ENCODE results near the gene SLC66A1.
"Not testable (repeated sequence)": the region's sequence is repeated elsewhere in the genome, so short reads cannot be mapped to it uniquely, and the experiment has no call there.

Gene SLC66A1

DNA sequence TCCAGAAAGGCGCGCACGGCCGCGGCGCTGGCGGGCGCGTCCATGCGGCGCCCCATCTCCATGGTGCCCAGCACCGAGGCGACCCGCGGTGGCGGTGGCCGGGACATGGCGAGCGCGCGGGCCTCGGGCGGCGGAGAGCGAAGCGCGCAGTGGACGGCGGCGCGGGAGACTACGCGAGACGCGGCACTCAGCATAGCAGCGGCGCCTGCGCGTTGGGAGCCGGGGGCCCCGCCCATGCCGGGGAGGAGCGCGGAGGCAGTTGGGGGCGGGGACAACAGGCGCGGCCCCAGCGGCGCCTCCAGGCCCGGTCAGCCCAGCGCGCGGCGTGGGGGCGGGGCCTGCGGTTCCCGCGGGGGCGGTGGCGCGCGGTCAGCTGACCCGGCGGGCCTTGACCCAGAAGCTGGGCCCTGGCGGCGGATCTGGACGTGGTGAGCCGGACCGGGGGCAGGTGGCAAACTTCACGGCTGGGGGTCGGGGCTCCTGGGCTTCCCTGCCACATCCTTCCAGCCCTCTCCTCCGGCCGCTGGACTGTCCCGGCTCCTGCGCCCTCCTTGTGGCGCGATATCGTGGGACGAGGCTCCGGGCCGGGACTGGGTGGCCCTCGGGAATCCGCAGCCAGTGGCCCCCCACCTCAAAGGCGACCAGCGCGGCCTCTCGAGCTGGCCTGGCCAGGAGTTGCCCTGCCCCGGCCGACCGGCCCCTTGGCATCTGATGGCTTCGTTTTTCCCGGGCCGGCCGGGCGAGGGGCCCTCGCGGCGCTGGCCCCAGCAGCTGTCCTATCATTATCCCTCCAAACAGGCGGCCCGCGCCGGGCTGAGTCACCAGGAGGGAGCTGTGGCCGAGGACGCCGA, at the start of gene SLC66A1, which contains the start of gene AKR7A2:
Gene SLC66A1 (plus strand): TSS at position 396 of the 851 bp plus-strand sequence. CDS start 5,352 bp downstream, outside the sequence.
Gene AKR7A2 (minus strand): TSS at position 214 of the 851 bp plus-strand sequence. CDS start 20 bp downstream, at position 194.
- DNase-seq, result peak in 50 of 51 donors; percentile 62 to 98 (median 89)

DNA sequence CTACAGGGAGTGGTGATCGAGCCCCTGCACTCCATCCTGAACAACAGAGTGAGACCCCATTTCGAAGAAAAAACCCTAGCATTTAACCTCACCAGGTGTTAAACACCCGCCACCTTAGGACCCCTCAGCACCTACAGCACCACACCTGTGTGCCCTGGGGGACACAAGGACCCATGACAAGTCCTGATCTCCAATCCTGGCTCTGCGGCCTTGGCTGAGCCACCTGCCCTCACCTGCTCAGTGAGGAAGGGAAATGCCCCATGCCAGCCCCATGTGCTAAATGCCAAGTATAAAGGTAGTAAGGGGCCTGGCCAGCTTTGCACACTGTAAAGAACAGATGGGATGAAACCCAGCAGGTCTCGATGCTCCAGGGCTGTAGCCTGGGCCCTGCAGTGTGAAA, 49.4 kb upstream of the SLC66A1 start:
- no peak for DNase-seq

GRCh38 chr1:19268445-19268844, 43.7 kb upstream of the SLC66A1 start:
- no peak for DNase-seq

GRCh38 chr1:19269427-19270342, 42.4 kb upstream of the SLC66A1 start:
- not testable (repeated sequence) for DNase-seq

DNA sequence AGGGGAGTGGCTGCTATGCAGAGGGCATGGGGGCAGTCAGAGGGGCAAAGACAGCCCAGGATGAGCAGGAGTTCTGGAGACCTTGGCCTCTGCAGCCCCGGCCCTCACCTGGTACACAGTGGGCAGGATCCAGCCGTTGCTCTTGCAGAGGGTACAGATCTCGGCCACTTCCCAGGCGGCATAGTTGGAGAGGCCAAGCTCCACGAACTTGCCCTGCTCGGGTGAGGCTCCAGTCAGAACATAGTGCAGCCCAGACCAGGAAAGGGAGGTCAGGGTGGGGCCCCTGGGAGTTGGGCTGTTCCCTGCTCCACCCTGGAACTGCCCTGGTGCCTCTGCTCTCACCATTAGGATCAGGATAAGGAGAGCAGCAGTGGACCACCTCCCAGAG, 41.8 kb upstream of the SLC66A1 start:
- DNase-seq, result not testable (repeated sequence)

DNA sequence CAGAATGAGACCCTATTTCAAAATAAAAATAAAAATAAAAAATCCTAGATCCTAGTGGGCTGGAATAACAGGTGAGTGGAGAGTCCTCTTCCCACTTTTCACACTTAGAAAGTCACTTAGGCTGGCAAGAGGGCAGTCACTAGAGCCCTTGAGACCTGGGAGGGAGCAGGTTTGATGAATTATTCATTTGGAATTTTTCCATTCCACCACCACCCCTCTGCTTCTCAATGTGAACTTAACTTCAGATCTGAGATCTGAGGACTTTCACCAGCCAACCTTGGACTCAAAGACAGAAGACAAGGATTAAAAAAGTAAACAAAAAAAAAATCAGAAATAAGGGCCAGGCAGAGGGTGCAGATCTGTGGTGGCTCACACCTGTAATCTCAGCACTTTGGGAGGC, 40.1 kb upstream of the SLC66A1 start:
- DNase-seq, result no peak

GRCh38 chr1:19273106-19273843, 38.9 kb upstream of the SLC66A1 start:
- no peak for DNase-seq

- not testable (repeated sequence) for DNase-seq
Observed at GRCh38 chr1:19273844-19274531, 38.1 kb upstream of the SLC66A1 start.

DNA sequence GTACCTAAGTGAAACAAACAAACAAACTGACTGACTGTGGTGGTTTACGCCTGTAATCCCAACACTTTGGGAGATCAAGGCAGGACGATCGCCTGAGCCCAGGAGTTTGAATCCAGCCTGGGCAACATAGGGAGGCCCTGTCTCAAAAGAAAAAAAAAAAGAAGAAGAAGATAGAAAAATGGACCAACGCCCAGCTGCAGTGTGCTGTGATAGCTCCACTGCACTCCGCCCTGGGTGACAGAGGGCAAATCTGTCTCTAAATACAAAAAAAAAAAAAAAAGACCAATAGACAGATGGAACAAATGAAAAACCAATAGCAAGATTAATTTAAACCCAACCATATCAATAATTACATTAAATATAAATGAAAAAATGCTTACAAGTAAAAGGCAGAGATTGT, 37.5 kb upstream of the SLC66A1 start:
- no peak for DNase-seq

DNA sequence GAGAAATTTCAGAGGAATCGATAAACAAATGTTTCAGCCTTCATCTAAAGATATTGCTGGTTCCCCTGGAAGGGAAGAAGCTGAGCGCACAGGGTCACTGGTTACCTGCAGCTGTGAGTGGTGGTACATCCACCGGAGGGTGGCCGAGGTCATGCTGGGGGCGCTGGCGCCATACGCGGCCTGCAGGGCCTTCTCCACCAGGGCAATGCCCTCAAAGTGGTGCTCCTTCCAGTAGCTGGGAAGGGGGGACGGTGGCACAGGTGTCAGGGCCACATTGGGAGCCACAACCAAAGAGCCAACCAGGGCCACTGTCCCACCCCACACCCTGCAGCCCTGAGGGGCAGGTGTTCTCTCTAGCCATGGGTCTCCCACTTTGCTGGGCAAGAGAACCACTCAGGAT, 28.2 kb upstream of the SLC66A1 start:
- no peak for DNase-seq

GRCh38 chr1:19284881-19285280, 27.2 kb upstream of the SLC66A1 start:
- DNase-seq, result no peak

DNA sequence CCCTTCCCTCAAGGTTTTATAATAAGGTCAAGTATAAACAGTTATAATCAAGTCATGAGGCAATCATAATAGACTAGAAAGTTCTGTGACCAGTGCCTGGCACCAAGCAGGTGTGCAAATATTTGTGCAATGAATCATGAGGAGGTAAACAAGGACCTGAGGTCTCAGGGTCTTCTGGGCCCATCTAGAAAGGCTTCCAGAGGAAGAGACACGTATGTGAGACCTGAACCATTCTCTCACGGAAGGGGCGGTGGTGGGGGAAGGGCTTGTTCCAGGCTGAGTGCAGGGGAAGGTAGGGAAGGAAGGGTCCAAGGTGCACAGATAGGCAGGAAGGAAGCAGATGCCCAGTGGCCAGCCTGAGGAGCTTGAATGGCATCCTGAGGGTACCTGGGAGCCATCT, 26.8 kb upstream of the SLC66A1 start:
- DNase-seq, result not testable (repeated sequence)

DNA sequence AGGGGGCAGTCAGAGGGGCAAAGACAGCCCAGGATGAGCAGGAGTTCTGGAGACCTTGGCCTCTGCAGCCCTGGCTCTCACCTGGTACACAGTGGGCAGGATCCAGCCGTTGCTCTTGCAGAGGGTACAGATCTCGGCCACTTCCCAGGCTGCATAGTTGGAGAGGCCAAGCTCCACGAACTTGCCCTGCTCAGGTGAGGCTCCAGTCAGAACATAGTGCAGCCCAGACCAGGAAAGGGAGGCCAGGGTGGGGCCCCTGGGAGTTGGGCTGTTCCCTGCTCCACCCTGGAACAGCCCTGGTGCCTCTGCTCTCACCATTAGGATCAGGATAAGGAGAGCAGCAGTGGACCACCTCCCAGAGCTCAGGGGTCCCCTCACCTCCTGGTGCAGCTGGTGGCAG, 26.3 kb upstream of the SLC66A1 start:
- DNase-seq, result not testable (repeated sequence)

- peak in 1 of 51 donors; percentile 13 for DNase-seq
Observed at GRCh38 chr1:19287436-19288185, 24.5 kb upstream of the SLC66A1 start.

DNA sequence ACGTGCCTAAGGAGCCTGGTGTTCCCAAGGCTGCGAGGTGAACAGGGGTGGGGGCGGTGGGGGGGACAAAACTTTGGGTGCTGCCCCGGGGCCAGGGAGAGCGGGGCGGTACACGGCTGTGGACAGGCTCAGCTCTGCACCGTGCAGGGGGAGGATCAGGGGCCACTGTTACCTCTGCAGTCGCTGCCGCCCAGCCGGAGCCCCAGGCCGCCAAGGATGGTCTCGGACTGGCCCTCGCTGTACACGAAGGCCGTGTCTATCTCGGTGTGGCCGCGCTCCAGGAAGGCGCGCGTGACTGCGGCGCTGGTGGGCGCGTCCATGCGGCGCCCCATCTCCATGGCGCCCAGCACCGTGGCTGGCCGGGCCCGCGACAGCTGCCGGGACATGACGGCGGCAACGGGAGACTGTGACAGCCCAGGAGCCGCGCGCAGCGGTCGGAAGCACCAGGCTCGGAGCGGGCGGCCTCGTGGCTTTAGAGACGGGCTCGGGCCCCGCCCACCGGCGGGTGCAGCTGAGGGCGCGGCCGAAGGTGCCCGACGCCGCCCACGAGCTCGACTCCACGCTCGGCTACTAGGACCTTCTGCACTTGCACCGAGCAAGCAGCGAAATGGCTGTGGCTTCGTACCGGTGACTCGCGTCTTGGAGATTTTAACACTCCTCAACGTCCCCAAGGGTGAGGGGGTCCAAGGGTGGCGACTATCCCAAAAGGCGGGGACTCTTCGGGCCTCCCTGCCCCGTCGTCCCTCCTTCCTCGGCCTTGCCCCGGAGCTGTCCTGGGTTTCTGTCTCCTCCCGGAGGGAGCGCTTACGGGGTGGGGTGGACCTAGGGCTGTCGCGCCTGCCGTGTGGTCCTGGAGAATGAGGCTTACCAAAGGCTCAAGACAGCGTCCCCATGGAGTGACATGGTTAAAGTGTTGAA, 23.5 kb upstream of the SLC66A1 start, which contains the start of gene AKR7A3:
Gene AKR7A3 (minus strand): TSS at position 447 of the 918 bp plus-strand sequence. CDS start 61 bp downstream, at position 386.
- peak in 35 of 51 donors; percentile 3 to 72 (median 41) for DNase-seq

DNA sequence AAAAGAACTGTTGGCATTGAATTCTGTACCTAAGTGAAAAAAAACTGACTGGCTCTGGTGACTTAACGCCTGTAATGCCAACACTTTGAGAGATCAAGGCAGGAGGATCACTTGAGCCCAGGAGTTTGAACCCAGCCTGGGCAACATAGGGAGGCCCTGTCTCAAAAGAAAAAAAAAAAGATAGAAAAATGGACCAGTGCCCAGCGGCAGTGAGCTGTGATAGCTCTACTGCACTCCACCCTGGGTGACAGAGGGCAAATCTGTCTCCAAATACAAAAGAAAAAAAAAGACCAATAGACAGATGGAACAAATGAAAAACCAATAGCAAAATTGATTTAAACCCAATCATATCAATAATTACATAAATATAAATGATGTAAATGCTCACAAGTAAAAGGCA, 22.9 kb upstream of the SLC66A1 start:
- DNase-seq, result no peak

DNA sequence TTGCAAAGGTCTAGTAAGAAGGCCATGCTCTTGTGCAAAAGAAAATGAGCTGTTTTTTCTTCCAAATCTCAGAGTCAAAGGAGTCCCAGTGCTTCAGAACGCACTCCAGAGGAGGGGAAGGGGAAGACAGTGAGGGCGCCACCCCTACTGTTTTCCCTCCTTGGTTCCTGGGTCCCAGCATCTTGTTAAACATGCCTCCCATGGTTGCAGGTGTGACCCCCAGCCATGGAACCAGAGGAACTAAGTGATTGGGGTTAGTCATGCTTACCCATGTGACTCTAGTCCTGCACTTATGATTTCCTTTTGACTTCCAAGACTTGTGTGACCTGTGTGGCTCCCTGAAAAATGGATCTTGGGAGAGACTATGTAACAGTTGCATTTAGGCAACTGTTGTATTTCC, 17.5 kb upstream of the SLC66A1 start:
- DNase-seq, result no peak

- no peak for DNase-seq
Observed at GRCh38 chr1:19300211-19300610, 11.9 kb upstream of the SLC66A1 start.

DNA sequence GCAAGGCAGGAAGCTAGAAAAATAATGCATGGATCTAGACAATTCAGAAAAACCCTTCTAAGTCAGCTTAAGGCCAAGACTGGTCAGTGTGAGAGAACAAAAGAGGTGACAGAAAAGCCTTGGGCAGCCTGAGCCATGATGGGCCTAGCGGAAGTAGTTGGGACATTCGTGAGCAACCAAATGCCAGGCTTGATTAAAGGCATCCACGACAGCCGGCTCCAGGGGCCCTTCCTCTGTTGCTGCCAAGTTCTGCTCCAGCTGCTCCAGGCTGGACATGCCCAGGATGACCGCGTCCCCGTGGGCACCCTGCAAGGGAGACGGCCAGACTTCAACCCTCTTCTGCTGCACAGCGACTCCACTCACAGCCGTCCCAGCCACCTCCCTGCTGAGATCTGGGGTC, 8.0 kb upstream of the SLC66A1 start:
- not testable (repeated sequence) for DNase-seq

All from hypothalamus (tissue), 51 donors.